GM10266 (cell line): ENCODE data around the gene HIBCH.
"Not testable (repeated sequence)": the region's sequence is repeated elsewhere in the genome, so short reads cannot be mapped to it uniquely, and the experiment has no call there.

ENCODE experiments used
- DNase-seq: peaks from one replicate; pipeline ENCODE4 v3.0.0; 2012; ENCODE audit errors: extremely low spot score
- CTCF ChIP-seq: IDR thresholded peaks from 2 replicates; pipeline ENCODE4 v1.5.1; 2012; ENCODE audit warnings: mild to moderate bottlenecking, low read depth; ENCODE audit not compliant: control insufficient read depth, insufficient read depth; ENCODE audit errors: missing control alignments

The HIBCH gene

GRCh38 chr2:190304404-190304803 lies 15.2 kb downstream of the HIBCH start:
- TF ChIP-seq CTCF = no peak
- no peak for DNase-seq

GRCh38 chr2:190303647-190304046 lies 16.0 kb downstream of the HIBCH start:
- TF ChIP-seq CTCF = no peak

GRCh38 chr2:190302052-190302451 lies 17.6 kb downstream of the HIBCH start:
- no peak for TF ChIP-seq CTCF
- no peak for DNase-seq

More at GRCh38 chr2:190303647-190304046, 16.0 kb downstream of the HIBCH start:
- DNase-seq = no peak

DNA sequence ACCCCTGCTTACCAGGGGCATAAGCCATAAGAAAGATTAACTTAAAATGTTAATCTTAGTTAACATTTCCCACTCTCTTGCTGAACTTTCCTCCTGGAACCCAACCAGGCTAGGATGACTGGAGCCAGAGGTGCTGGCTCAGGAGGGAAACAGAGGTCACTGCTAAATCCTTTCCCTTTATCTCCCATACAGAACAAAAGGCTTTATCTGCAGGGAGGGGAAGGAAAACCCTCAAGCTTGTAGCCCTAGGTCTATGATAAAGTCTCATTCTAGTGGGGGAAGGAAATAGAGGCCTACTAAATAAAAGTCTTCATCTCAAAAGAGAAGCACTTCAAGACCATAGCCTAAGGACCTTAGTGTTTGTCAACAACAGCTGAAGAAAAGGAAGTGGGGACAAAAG lies 18.6 kb downstream of the HIBCH start:
- no peak for DNase-seq
- no peak for TF ChIP-seq CTCF

DNA sequence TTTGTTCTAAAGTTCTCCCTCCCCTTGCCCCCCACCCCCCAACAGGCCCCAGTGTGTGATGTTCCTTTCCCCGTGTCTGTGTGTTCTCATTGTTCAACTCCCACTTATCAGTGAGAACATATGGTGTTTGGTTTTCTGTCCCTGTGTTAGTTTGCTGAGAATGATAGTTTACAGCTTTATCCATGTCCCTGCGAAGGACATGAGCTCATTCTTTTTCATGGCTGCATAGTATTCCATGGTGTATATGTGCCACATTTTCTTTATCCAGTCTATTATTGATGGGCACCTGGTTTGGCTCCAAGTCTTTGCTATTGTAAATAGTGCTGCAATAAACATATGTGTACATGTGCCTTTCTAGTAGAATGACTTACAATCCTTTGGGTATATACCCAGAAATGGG lies 21.7 kb downstream of the HIBCH start:
- not testable (repeated sequence) for DNase-seq

DNA sequence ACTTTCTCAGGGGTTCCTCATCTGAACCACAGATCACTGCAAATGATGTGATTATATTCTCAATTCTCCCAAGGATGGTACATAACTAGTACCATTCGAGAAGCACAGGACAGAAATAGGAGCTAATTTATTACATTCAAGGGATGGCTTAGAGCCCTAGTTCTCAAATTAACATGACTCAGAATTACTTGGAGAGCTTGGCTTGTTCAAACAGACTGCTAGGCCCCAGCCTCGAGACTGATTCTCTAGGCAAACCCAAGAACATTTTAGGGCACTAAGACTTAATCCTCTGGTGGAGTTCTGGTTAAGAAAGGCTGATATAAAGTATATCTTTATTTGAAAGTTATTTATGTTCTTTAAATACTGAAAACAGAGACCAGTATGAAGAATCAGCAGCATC lies 35.8 kb downstream of the HIBCH start:
- no peak for TF ChIP-seq CTCF
- DNase-seq = no peak

- DNase-seq = no peak
- TF ChIP-seq CTCF = no peak
Observed at GRCh38 chr2:190280565-190281350, 38.9 kb downstream of the HIBCH start.

DNA sequence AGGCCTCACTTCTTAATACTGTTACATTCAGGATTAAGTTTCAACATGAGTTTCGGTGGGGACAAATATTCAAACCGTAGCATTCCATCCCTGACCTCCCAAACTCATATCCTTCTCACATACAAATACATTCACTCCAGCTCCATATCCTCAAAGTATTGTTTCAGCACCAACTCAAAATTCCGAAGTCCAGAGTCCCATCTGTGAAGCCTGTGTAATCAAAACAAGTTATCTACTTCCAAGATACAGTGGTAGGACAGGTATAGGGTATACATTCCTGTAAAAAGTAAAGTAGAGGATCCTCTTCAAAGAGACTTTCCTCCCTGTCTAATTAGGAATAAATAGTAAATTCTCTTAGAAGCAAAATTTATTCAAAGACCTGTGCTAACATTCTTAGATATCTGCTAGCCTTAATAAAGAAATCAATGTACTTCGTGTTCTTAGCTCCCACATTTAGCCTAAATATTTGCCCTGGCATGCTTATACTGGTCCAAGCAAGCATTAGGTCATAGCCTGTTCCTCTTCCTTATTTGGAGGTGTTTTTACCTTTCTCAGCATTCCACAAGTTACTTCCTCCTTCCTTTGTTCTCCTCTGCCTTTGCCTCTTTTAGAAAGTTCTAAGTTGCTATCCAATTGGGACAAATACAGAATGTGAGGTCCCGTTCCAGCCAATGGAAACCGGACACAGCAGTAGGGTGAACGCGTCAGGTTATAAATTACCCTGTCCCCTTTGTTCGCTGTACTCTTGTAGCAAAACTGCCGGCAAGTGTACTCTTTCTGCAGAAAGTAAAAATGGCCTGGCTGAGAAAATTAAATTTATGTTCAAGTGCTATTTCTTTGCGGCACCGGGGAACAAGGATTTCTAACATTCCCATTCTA lies 40.1 kb downstream of the HIBCH start:
- not testable (repeated sequence) for DNase-seq
